HepG2 (cell line): ENCODE data around the gene TOR2A. TPM values are rescaled to one million over a fixed set of nuclear protein-coding genes. Genes with fewer than 3 reads are reported as not detected.
A peak's percentile ranks its signal among the peaks of the same experiment; 100 is the strongest.

Experiments used
- GTF3A ChIP-seq: sonication (generic); formaldehyde crosslinking; conservative IDR thresholded peaks from 2 replicates; pipeline ENCODE4 v1.4.0; 2020; ENCODE audit warnings: mild to moderate bottlenecking, missing genetic modification reagents
- NCOA1 ChIP-seq: sonication (generic); formaldehyde crosslinking; IDR thresholded peaks from 2 replicates; pipeline ENCODE4 v1.9.0; 2021; ENCODE audit warnings: missing genetic modification reagents
- NFYB ChIP-seq: sonication (generic); formaldehyde crosslinking; IDR thresholded peaks from 2 replicates; pipeline ENCODE4 v1.4.0; 2020; ENCODE audit warnings: missing genetic modification reagents
- NR0B2 ChIP-seq: sonication (generic); formaldehyde crosslinking; IDR thresholded peaks from 2 replicates; pipeline ENCODE4 v1.4.0; 2020; ENCODE audit warnings: mild to moderate bottlenecking, missing genetic modification reagents
- ONECUT2 ChIP-seq: sonication (generic); formaldehyde crosslinking; IDR thresholded peaks from 2 replicates; pipeline ENCODE4 v1.4.0; 2020; ENCODE audit warnings: missing genetic modification reagents
- PATZ1 ChIP-seq: sonication (generic); formaldehyde crosslinking; IDR thresholded peaks from 2 replicates; pipeline ENCODE4 v1.4.0; 2020; ENCODE audit warnings: missing genetic modification reagents
- RAD21 ChIP-seq: fragments of 450-650 bp; formaldehyde crosslinking; IDR thresholded peaks from 2 replicates; pipeline ENCODE4 v1.5.0; 2020; ENCODE audit warnings: mild to moderate bottlenecking
- TCF7 ChIP-seq: sonication (generic); IDR thresholded peaks from 2 replicates; pipeline ENCODE4 v1.6.1; 2016; ENCODE audit warnings: antibody characterized with exemption, low read depth
- XBP1 ChIP-seq: sonication (generic); formaldehyde crosslinking; IDR thresholded peaks from 2 replicates; pipeline ENCODE4 v1.5.0; 2020; ENCODE audit warnings: missing genetic modification reagents
- ZBTB21 ChIP-seq: sonication (generic); formaldehyde crosslinking; IDR thresholded peaks from 2 replicates; pipeline ENCODE4 v1.4.0; 2020; ENCODE audit warnings: missing genetic modification reagents
- ZNF232 ChIP-seq: sonication (generic); formaldehyde crosslinking; IDR thresholded peaks from 2 replicates; pipeline ENCODE4 v1.4.0; 2020; ENCODE audit warnings: missing genetic modification reagents, borderline replicate concordance
- ZNF7 ChIP-seq: IDR thresholded peaks from 2 replicates; pipeline ENCODE4 v1.6.1; 2016; ENCODE audit warnings: missing biosample characterization, missing genetic modification reagents
- ZNF724P ChIP-seq: sonication (generic); formaldehyde crosslinking; IDR thresholded peaks from 2 replicates; pipeline ENCODE4 v1.8.0; 2022; ENCODE audit warnings: missing genetic modification reagents, borderline replicate concordance
- ZSCAN25 ChIP-seq: sonication (generic); formaldehyde crosslinking; IDR thresholded peaks from 2 replicates; pipeline ENCODE4 v1.8.0; 2022; ENCODE audit warnings: mild to moderate bottlenecking, missing genetic modification reagents
- polyA plus RNA-seq, 8 experiments: library from polyadenylated mRNA; depleted of rRNA in 3 of 8; stranded (reverse) in 7 of 8; unstranded in 1 of 8; fragments of >200 nt; fragmentation: Illumina TruSeq in 4 of 8; extraction: Trizol in 4 of 8; gene quantifications; 2 replicates each; pipeline versions ENCODE4 v1.2.1 to v1.2.3, GENCODE V29; 2011 to 2016; ENCODE audit warnings: low read depth in 4 of 8, missing spikeins in 1 of 8, mixed read lengths in 1 of 8; ENCODE audit not compliant: insufficient read depth in 1 of 8
- total RNA-seq, 5 experiments: library from RNA; depleted of rRNA; stranded (reverse); fragments of >200 nt; fragmentation: Illumina TruSeq; extraction: Trizol; gene quantifications; 2 replicates each; pipeline ENCODE4 v1.2.3, GENCODE V29; 2016; ENCODE audit warnings: low read depth in 1 of 5
- TF ChIP-seq, protein P1 (sequence below): sonication (generic); formaldehyde crosslinking; IDR thresholded peaks from 2 replicates; pipeline ENCODE4 v1.4.0; 2020; ENCODE audit warnings: missing genetic modification reagents
- TF ChIP-seq, protein P2 (sequence below): sonication (generic); formaldehyde crosslinking; IDR thresholded peaks from 2 replicates; pipeline ENCODE4 v1.8.0; 2023; ENCODE audit warnings: mild to moderate bottlenecking, missing genetic modification reagents
- TF ChIP-seq, protein P3 (sequence below): sonication (generic); formaldehyde crosslinking; IDR thresholded peaks from 2 replicates; pipeline ENCODE4 v1.8.0; 2022; ENCODE audit warnings: missing genetic modification reagents, mild to moderate bottlenecking, moderate library complexity, borderline replicate concordance
- TF ChIP-seq, protein P4 (sequence below): sonication (generic); formaldehyde crosslinking; IDR thresholded peaks from 2 replicates; pipeline ENCODE4 v1.8.0; 2022; ENCODE audit warnings: missing genetic modification reagents, mild to moderate bottlenecking, borderline replicate concordance

Gene TOR2A
- total and polyA plus RNA-seq, 2 of the 13 experiments (the other 11 are each of a cell fraction or from before 2014, with no cell fraction given) = 3.5 to 7.2 TPM

- peak; percentile 43 for TF ChIP-seq PATZ1 (CRISPR knock-in tag)
- 0 out of 2 replicates have a peak, but pooled peaks have one; percentile 37 for TF ChIP-seq GTF3A (CRISPR knock-in tag)
- TF ChIP-seq, protein P1, sequence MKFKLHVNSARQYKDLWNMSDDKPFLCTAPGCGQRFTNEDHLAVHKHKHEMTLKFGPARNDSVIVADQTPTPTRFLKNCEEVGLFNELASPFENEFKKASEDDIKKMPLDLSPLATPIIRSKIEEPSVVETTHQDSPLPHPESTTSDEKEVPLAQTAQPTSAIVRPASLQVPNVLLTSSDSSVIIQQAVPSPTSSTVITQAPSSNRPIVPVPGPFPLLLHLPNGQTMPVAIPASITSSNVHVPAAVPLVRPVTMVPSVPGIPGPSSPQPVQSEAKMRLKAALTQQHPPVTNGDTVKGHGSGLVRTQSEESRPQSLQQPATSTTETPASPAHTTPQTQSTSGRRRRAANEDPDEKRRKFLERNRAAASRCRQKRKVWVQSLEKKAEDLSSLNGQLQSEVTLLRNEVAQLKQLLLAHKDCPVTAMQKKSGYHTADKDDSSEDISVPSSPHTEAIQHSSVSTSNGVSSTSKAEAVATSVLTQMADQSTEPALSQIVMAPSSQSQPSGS (CRISPR knock-in tag) = peak; percentile 83
- TF ChIP-seq ZNF7 (CRISPR knock-in tag) = no peak
- TF ChIP-seq, protein P2, sequence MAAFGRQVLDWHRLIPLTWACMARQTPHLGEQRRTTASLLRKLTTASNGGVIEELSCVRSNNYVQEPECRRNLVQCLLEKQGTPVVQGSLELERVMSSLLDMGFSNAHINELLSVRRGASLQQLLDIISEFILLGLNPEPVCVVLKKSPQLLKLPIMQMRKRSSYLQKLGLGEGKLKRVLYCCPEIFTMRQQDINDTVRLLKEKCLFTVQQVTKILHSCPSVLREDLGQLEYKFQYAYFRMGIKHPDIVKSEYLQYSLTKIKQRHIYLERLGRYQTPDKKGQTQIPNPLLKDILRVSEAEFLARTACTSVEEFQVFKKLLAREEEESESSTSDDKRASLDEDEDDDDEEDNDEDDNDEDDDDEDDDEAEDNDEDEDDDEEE (CRISPR knock-in tag) = 0 out of 2 replicates have a peak, but pooled peaks have one; percentile 36
- peak; percentile 96 for TF ChIP-seq NFYB (CRISPR knock-in tag)
- no peak for TF ChIP-seq XBP1 (CRISPR knock-in tag)
- TF ChIP-seq NR0B2 (CRISPR knock-in tag) = peak; percentile 1; the same call in 1 of the 2 replicates
- TF ChIP-seq, protein P3, sequence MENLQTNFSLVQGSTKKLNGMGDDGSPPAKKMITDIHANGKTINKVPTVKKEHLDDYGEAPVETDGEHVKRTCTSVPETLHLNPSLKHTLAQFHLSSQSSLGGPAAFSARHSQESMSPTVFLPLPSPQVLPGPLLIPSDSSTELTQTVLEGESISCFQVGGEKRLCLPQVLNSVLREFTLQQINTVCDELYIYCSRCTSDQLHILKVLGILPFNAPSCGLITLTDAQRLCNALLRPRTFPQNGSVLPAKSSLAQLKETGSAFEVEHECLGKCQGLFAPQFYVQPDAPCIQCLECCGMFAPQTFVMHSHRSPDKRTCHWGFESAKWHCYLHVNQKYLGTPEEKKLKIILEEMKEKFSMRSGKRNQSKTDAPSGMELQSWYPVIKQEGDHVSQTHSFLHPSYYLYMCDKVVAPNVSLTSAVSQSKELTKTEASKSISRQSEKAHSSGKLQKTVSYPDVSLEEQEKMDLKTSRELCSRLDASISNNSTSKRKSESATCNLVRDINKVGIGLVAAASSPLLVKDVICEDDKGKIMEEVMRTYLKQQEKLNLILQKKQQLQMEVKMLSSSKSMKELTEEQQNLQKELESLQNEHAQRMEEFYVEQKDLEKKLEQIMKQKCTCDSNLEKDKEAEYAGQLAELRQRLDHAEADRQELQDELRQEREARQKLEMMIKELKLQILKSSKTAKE (CRISPR knock-in tag) = no peak
- TF ChIP-seq ZBTB21 (CRISPR knock-in tag) = 0 out of 2 replicates have a peak, but pooled peaks have one; percentile 26
- TF ChIP-seq ZNF724P (CRISPR knock-in tag) = 0 out of 2 replicates have a peak, but pooled peaks have one; percentile 46
- no peak for TF ChIP-seq ONECUT2 (CRISPR knock-in tag)
- TF ChIP-seq, protein P4, sequence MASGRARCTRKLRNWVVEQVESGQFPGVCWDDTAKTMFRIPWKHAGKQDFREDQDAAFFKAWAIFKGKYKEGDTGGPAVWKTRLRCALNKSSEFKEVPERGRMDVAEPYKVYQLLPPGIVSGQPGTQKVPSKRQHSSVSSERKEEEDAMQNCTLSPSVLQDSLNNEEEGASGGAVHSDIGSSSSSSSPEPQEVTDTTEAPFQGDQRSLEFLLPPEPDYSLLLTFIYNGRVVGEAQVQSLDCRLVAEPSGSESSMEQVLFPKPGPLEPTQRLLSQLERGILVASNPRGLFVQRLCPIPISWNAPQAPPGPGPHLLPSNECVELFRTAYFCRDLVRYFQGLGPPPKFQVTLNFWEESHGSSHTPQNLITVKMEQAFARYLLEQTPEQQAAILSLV (CRISPR knock-in tag) = peak; percentile 70; the same call in 1 of the 2 replicates
- TF ChIP-seq ZSCAN25 = peak; percentile 49; the same call in 1 of the 2 replicates
- TF ChIP-seq TCF7 = no peak
- no peak for TF ChIP-seq RAD21 (CRISPR knock-in tag)
- TF ChIP-seq NCOA1 = 0 out of 2 replicates have a peak, but pooled peaks have one; percentile 14
- TF ChIP-seq ZNF232 (CRISPR knock-in tag) = peak; percentile 69; the same call in 1 of the 2 replicates
Measured at GRCh38 chr9:127715470-127716337, 19.4 kb downstream of the TOR2A start, which contains the start of the genes PTRH1 and TTC16 (continued).
